Raji (cell line): ENCODE data around the gene LGALS7.

Experiments used
- POLR2A ChIP-seq: IDR thresholded peaks from 2 replicates; pipeline ENCODE4 v1.6.1; 2011; ENCODE audit warnings: low read depth, low read length, control low read depth; ENCODE audit not compliant: insufficient read depth

LGALS7 gene

DNA sequence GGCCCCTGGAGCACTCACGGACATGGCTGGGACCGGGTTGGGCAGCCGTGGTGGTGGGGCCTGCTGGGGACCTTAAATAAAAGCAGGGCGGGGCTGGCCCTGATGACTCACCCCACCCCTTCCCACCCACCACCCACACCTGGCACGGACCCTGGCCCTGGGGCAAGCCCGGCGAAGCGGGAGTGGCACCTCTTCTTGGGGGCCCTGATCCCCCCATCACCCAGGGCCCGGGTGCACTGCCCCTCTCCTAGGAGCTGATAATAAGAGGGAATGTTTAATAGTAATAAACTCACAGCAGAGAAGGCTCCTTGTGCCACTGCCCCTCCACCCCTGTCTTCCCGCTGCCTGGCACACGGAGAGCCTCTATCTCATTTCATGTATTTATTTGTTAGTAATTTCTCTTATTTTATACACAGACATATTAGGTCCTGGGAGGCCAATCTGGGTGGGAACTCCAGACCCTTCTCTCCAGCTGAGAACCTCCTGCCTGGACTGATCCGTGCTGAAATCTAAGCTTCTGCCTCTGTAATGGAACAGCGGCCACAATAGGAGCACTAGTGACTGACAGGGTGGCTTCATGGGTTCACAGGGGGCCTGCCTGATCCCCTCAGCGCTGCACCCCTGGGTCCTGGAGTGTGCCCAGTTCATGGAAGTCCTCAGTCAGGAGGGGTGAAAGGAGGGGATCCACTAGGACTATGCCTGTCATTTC lies at the start of gene LGALS7:
LGALS7 (minus strand) TSS at position 49 of the 709 bp plus-strand sequence; CDS start at position 24, 25 bp downstream.
- TF ChIP-seq POLR2A, result no peak

- TF ChIP-seq POLR2A, result no peak
Measured at GRCh38 chr19:38819231-38819920, 46.1 kb upstream of the LGALS7 start.

- TF ChIP-seq POLR2A, result no peak
Measured at GRCh38 chr19:38817081-38817480, 43.8 kb upstream of the LGALS7 start.

- TF ChIP-seq POLR2A, result no peak
Measured at GRCh38 chr19:38816131-38816750, 42.9 kb upstream of the LGALS7 start.

DNA sequence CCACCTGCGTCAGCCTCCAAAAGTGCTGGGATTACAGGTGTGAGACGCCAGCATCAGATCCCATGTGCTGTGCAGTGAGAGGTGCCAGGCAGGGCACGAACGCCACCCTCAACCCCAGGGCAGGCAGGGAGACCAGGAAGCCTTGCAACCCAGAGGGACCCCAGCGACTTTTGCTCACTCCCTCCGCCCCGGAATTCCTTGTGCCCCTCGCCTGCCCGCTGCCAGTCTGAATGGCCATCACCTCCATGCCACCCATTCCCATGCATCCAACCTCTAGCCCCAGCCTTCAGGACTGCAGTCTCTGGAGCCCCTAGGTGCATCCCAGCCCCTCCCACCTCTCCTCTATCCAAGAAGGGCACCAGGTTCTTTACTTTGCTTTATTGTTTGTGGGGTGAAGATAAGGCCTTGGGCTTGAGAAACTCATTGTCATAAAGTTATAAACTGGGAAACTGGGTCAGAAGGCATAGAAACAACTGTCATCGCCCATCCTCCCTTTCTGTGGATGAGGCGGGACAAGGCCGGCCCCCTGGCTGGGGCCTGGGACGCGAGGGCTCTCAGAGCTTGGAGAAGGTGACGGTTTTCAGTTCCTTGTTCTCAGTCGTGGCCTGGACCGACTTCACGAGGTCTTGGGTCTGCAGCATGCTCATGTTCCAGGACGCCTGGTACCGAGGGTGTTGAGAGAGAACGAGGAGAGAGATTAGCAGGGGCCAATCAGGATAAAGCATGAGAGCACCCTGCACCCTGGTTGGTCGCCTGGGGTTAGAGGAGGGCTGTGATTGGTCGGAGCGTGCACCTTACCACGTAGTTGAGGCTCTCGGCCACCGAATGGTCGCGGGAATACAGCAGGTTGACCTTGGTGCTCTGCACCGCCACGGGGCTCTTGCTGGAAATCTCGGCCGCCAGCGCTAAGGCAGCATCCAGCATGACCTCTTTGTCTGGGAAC lies 42.0 kb upstream of the LGALS7 start:
- TF ChIP-seq POLR2A, result no peak

- no peak for TF ChIP-seq POLR2A
Measured at GRCh38 chr19:38813323-38813722, 40.0 kb upstream of the LGALS7 start.

DNA sequence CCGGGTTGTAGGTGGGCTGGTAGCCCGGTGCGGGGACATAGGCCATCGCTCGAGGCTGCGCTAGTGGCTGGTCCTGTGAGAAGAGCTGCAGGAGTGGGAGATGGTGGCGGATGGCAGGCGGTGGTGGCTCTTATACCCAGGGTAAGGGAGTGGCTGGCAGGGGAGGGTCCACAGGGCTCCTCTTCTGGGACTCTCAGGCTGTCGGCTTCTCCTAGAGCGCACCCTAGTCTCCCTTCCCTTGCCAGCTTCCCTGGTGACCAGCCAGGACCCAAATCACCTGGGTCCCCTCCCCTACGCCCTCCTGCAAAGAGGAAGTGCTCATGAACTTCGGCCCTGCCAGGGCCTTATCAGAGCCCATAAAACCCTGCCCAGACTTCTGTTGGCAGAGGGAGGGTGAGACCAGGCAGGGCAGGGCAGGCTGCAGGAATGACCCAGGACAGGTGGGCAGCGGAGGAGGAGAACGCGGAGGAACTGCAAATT lies 39.6 kb upstream of the LGALS7 start, which contains the start of gene LGALS4:
LGALS4 (minus strand) TSS at position 105 of the 480 bp plus-strand sequence; CDS start at position 46, 59 bp downstream.
- no peak for TF ChIP-seq POLR2A

- TF ChIP-seq POLR2A, result no peak
Measured at GRCh38 chr19:38812009-38812840, 38.9 kb upstream of the LGALS7 start.

GRCh38 chr19:38809592-38810252 lies 36.4 kb upstream of the LGALS7 start:
- no peak for TF ChIP-seq POLR2A

GRCh38 chr19:38808741-38809140 lies 35.4 kb upstream of the LGALS7 start:
- TF ChIP-seq POLR2A, result no peak

DNA sequence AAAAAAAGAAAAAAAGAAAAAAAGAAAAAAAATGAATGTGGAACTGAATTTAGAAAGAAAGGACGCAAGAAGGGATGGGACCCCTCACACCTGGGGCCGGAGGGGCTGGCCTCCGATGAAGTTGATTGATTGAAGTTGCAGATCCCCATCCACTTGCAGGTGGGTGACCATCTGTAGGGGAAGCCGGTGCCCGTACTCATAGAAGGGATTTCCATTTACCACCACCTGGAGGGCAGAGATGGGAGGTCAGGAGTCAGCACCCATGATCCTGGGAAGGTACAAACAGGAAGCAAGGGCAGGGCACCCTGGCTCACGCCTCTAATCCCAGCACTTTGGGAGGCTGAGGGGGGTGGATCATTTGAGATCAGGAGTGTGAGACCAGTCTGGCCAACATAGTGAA lies 33.1 kb upstream of the LGALS7 start:
- TF ChIP-seq POLR2A, result no peak

DNA sequence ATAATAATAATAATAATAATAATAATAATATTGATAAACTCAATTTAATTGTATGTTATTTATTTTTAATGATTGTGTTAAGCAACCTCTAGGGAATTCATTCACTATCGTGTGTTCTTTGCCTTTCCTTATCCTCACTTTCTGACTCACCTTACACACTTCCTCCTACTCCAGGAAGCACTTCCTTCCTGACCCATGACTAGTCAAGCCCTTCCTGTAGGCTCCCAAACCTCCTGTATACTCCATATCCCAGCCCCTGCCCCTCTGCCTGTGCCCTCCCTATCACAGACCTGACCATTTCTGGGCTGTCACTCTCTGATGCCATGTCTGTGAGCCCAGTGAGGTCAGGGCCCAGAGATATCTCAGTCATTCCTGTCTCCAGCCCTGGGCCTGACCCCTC lies 31.9 kb upstream of the LGALS7 start:
- no peak for TF ChIP-seq POLR2A

GRCh38 chr19:38803543-38803942 lies 30.2 kb upstream of the LGALS7 start:
- TF ChIP-seq POLR2A, result no peak
